GM12878 (cell line): ENCODE data around the gene SMC1B. TPM values are rescaled to one million over a fixed set of nuclear protein-coding genes. Genes with fewer than 3 reads are reported as not detected.

Source experiments
- ATAC-seq: fragments of 200-7000 bp; cut with Tn5 transposase; 3 replicates; pipeline ENCODE4 v1.9.1; 2020; ENCODE audit warnings: mild to moderate bottlenecking, moderate library complexity
- BruUV-seq: library from RNA; stranded (reverse); fragments of 400-500 nt; replicated peaks from 2 replicates; lab custom pipeline; 2021; lab: Mats Ljungman, UMichigan
- CTCF ChIA-PET: fragments of 300-600 bp; sonication (Branson Sonifier 250); formaldehyde crosslinking; extraction: SDS; loops from one replicate; lab custom pipeline; 2021; ENCODE audit warnings: inconsistent platforms; lab: Yijun Ruan, JAX
- POLR2A ChIA-PET: fragments of 350-600 bp; formaldehyde crosslinking; extraction: SDS; loops from one replicate; lab custom pipeline; 2021; ENCODE audit warnings: inconsistent platforms; lab: Charles Lee
- RAD21 ChIA-PET: fragments of 300-600 bp; sonication (Branson Sonifier 250); formaldehyde crosslinking; loops from one replicate; lab custom pipeline; 2023; ENCODE audit warnings: antibody characterized with exemption; ENCODE audit not compliant: unreplicated experiment; lab: Charles Lee
- SMC1A ChIA-PET: fragments of 300-600 bp; sonication (Branson Sonifier 250); formaldehyde crosslinking; loops from one replicate; lab custom pipeline; 2023; ENCODE audit not compliant: unreplicated experiment, uncharacterized antibody; lab: Charles Lee
- DNase-seq: peaks from one replicate; pipeline ENCODE4 v3.0.0-alpha.2; 2011; ENCODE audit warnings: low read depth, low spot score
- FAIRE-seq: peaks from 3 replicates; lab custom pipeline; 2011; peaks lifted over from hg19 to GRCh38; lab: Jason Lieb, UNC
- H2AFZ ChIP-seq: 2 replicates; pipeline ENCODE4 v1.6.0; 2011; ENCODE audit warnings: low read depth, low read length, control low read depth; ENCODE audit not compliant: control insufficient read depth
- H3K27ac ChIP-seq: 2 replicates; pipeline ENCODE4 v1.5.1; 2011; ENCODE audit warnings: control low read depth; ENCODE audit not compliant: control insufficient read depth, insufficient read depth
- H3K27me3 ChIP-seq, 2 experiments: replicated peaks in 1 of 2; 2 replicates each; pipeline versions ENCODE4 v1.6.0 to v1.6.1; 2011; ENCODE audit warnings: low read length in 1 of 2; ENCODE audit not compliant: control insufficient read depth in 2 of 2, insufficient read depth in 2 of 2
- H3K36me3 ChIP-seq, 2 experiments: 2 replicates each; pipeline ENCODE4 v1.5.1; 2011; ENCODE audit warnings: low read length in 1 of 2; ENCODE audit not compliant: control insufficient read depth in 2 of 2, insufficient read depth in 2 of 2
- H3K4me1 ChIP-seq: 2 replicates; pipeline ENCODE4 v1.6.1; 2011; ENCODE audit warnings: mild to moderate bottlenecking, low read length, moderate library complexity, mixed read lengths; ENCODE audit not compliant: control insufficient read depth, insufficient read depth
- H3K4me2 ChIP-seq: 2 replicates; pipeline ENCODE4 v1.6.0; 2011; ENCODE audit warnings: control low read depth; ENCODE audit not compliant: control insufficient read depth, insufficient read depth
- H3K4me3 ChIP-seq: fragments of 200-600 bp; sonication (generic); 2 replicates; pipeline ENCODE4 v1.5.1; 2016
- H3K79me2 ChIP-seq: 2 replicates; pipeline ENCODE4 v1.6.0; 2011; ENCODE audit warnings: low read length; ENCODE audit not compliant: control insufficient read depth, insufficient read depth
- H3K9ac ChIP-seq: 2 replicates; pipeline ENCODE4 v1.8.0; 2011; ENCODE audit warnings: low read length, control low read depth, mixed read lengths; ENCODE audit not compliant: control insufficient read depth, insufficient read depth
- H3K9me3 ChIP-seq: replicated peaks from 3 replicates; pipeline ENCODE4 v1.5.1; 2011; ENCODE audit warnings: mild to moderate bottlenecking, low read length; ENCODE audit not compliant: control insufficient read depth, insufficient read depth
- H4K20me1 ChIP-seq: 2 replicates; pipeline ENCODE4 v1.6.0; 2011; ENCODE audit not compliant: control insufficient read depth, insufficient read depth
- RBBP5 ChIP-seq: fragments of 200-600 bp; sonication (generic); conservative IDR thresholded peaks from 2 replicates; pipeline ENCODE4 v1.6.1; 2016
- ZNF207 ChIP-seq: fragments of 450-650 bp; IDR thresholded peaks from 2 replicates; pipeline ENCODE4 v1.6.1; 2014; ENCODE audit warnings: antibody characterized with exemption, mild to moderate bottlenecking, borderline replicate concordance
- WGBS: methylation state at CpG from one replicate; pipeline ENCODE4 v1.1.6; 2016; ENCODE audit warnings: low lambda C conversion rate; ENCODE audit not compliant: insufficient replicate concordance, insufficient coverage; ENCODE audit errors: missing lambda C conversion rate; 5-methylcytosine and 5-hydroxymethylcytosine counted together
- in situ Hi-C: fragments of 300-500 bp; cut with MboI; formaldehyde crosslinking; loops from 9 replicates; pipeline ENCODE4 v1.14.3; 2018; ENCODE audit warnings: mixed read lengths
- intact Hi-C: fragments of 100-400 bp; cut with micrococcal nuclease; formaldehyde crosslinking; loops from one replicate; pipeline ENCODE4 v1.14.2; 2022; ENCODE audit not compliant: unreplicated experiment
- polyA plus RNA-seq, 11 experiments: library from polyadenylated mRNA; depleted of rRNA in 4 of 11; unstranded in 6 of 11; stranded (reverse) in 5 of 11; fragments of >200 nt; fragmentation: Nextera tagmentation in 4 of 11; fragmentation: Illumina TruSeq in 1 of 11; extraction: Ambion mirVana in 4 of 11; extraction: Trizol in 1 of 11; gene quantifications; 1 replicate in 1 of 11; 2 replicates in 10 of 11; pipeline versions ENCODE4 v1.2.1 to v1.2.3, GENCODE V29; 2011 to 2016; ENCODE audit warnings: inconsistent platforms in 2 of 11, missing spikeins in 2 of 11, low read depth in 1 of 11
- total RNA-seq, 4 experiments: library from RNA; depleted of rRNA in 3 of 4; stranded (reverse); fragments of >200 nt in 3 of 4; fragmentation: Illumina TruSeq in 1 of 4; extraction: Trizol in 1 of 4; gene quantifications; 2 replicates each; pipeline versions ENCODE4 v1.2.1 to v1.2.3, GENCODE V29; 2013 to 2021
- TF ChIP-seq, protein P1 (sequence below): fragments of 450-650 bp; IDR thresholded peaks from 2 replicates; pipeline ENCODE4 v1.6.1; 2017; ENCODE audit warnings: low read depth, mild to moderate bottlenecking, moderate library complexity
- TF ChIP-seq, protein P2 (sequence below): fragments of 150-350 bp; IDR thresholded peaks from 2 replicates; pipeline ENCODE4 v1.6.1; 2014; ENCODE audit warnings: mild to moderate bottlenecking, low read depth, low read length
- TF ChIP-seq, protein P3 (sequence below): IDR thresholded peaks from 2 replicates; pipeline ENCODE4 v1.6.1; 2012; ENCODE audit warnings: low read depth, low read length, improper control_type of control experiment
- TF ChIP-seq, protein P4 (sequence below), 3 experiments: IDR thresholded peaks in 2 of 3; conservative IDR thresholded peaks in 1 of 3; 2 replicates each; pipeline ENCODE4 v1.5.1; 2011; ENCODE audit warnings: low read depth in 3 of 3, low read length in 3 of 3, mild to moderate bottlenecking in 3 of 3, control low read depth in 2 of 3, moderate library complexity in 2 of 3, inconsistent platforms in 1 of 3, mixed read lengths in 1 of 3; ENCODE audit not compliant: control insufficient read depth in 2 of 3, insufficient read depth in 1 of 3; ENCODE audit errors: extremely low read depth in 1 of 3

The SMC1B gene
- total and polyA plus RNA-seq, 10 of the 15 experiments (the other 5 are each of a cell fraction or from before 2014, with no cell fraction given), result not detected

DNA sequence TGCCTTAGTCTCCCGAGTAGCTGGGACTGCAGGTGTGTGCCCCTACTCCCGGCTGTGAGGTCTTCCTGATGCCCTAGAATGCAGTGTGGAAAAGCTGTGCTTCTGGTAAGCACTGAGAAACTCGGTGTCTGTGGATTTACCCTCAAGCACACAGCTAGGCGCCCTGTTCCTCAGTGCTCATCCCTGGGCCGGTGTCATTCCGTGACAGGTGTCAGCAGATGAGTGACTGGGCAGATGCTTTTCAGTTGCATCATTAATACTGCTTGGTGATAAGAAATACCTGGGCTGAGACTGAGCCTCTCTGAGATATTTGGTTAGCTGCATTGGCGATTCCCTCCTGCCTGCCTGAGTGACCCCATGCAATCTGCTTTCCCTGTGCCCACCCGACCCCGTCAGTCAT lies 81.9 kb downstream of the SMC1B start (continued):
- TF ChIP-seq, protein P1, sequence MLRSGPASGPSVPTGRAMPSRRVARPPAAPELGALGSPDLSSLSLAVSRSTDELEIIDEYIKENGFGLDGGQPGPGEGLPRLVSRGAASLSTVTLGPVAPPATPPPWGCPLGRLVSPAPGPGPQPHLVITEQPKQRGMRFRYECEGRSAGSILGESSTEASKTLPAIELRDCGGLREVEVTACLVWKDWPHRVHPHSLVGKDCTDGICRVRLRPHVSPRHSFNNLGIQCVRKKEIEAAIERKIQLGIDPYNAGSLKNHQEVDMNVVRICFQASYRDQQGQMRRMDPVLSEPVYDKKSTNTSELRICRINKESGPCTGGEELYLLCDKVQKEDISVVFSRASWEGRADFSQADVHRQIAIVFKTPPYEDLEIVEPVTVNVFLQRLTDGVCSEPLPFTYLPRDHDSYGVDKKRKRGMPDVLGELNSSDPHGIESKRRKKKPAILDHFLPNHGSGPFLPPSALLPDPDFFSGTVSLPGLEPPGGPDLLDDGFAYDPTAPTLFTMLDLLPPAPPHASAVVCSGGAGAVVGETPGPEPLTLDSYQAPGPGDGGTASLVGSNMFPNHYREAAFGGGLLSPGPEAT, result no peak

DNA sequence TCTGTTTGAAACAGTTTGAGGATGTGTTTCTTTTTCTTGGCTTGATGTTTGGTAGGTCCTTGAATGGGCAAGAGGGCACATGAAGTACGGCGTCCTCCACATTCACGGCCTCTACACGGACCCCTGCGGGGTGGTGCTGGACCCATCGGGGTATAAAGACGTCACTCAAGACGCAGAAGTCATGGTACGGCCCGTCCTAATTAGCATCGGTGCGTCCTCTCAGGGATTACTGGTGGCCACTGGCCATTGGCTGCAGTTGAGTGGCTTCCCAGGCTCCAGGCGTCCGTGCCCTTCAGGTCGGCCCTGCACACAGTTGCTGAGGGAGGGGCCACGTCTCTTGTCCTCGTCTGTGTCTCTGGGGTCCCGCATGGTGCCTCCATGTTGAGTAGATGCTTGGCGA lies 82.9 kb downstream of the SMC1B start:
- Histone ChIP-seq H3K9ac (no peak overlapping the region), H2AFZ (no peak overlapping the region), H3K27ac (no peak overlapping the region), H3K27me3 (no peaks in the 10 kb centered on the region), H3K79me2 (no peaks in the 10 kb centered on the region; the same call in 1 of the 2 replicates), H3K36me3 (peaks cover 11 to 19% of the 10 kb centered on the region in 2 experiments; a peak in 3 of 4 replicates), H3K4me2 (no peak overlapping the region), H4K20me1 (no peaks in the 10 kb centered on the region), H3K4me3 (no peak overlapping the region), H3K4me1 (no peaks in the 10 kb centered on the region), H3K9me3 (no peaks in the 10 kb centered on the region)
- RAD21 ChIA-PET, result no interaction called here
- DNase-seq (no peak), FAIRE-seq (no peak), ATAC-seq (no peak)
- no TSS peak for BruUV-seq
- WGBS, result 93% methylated on average over 19 of the region's 19 CpGs
- TF ChIP-seq, protein P2, sequence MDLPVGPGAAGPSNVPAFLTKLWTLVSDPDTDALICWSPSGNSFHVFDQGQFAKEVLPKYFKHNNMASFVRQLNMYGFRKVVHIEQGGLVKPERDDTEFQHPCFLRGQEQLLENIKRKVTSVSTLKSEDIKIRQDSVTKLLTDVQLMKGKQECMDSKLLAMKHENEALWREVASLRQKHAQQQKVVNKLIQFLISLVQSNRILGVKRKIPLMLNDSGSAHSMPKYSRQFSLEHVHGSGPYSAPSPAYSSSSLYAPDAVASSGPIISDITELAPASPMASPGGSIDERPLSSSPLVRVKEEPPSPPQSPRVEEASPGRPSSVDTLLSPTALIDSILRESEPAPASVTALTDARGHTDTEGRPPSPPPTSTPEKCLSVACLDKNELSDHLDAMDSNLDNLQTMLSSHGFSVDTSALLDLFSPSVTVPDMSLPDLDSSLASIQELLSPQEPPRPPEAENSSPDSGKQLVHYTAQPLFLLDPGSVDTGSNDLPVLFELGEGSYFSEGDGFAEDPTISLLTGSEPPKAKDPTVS, result no peak
- TF ChIP-seq, protein P3, sequence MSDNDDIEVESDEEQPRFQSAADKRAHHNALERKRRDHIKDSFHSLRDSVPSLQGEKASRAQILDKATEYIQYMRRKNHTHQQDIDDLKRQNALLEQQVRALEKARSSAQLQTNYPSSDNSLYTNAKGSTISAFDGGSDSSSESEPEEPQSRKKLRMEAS, result no peak
- TF ChIP-seq ZNF207, result no peak
- TF ChIP-seq RBBP5, result no peak
- TF ChIP-seq, protein P4, sequence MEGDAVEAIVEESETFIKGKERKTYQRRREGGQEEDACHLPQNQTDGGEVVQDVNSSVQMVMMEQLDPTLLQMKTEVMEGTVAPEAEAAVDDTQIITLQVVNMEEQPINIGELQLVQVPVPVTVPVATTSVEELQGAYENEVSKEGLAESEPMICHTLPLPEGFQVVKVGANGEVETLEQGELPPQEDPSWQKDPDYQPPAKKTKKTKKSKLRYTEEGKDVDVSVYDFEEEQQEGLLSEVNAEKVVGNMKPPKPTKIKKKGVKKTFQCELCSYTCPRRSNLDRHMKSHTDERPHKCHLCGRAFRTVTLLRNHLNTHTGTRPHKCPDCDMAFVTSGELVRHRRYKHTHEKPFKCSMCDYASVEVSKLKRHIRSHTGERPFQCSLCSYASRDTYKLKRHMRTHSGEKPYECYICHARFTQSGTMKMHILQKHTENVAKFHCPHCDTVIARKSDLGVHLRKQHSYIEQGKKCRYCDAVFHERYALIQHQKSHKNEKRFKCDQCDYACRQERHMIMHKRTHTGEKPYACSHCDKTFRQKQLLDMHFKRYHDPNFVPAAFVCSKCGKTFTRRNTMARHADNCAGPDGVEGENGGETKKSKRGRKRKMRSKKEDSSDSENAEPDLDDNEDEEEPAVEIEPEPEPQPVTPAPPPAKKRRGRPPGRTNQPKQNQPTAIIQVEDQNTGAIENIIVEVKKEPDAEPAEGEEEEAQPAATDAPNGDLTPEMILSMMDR (IDR thresholded peaks at IDR 0.05 in 2 of 3, conservative IDR thresholded peaks at IDR 0.05 in 1 of 3; ENCODE audit: control insufficient read depth in 2 of 3, extremely low read depth in 1 of 3, insufficient read depth in 1 of 3, low read depth in 3 of 3, low read length in 3 of 3), result no peak
- POLR2A ChIA-PET, result no interaction called here
- in situ Hi-C loops, result no loop called here
- CTCF ChIA-PET, result no interaction called here
- SMC1A ChIA-PET, result no interaction called here
- intact Hi-C loops, result no loop called here
